MM.1S (cell line): ENCODE results near the gene OGFR.

Experiments used
- DNase-seq: peaks from one replicate; pipeline ENCODE4 v3.0.0-alpha.2; 2015
- H2AFZ ChIP-seq: fragments of 300-600 bp; sonication (generic); 2 replicates; pipeline ENCODE4 v1.6.0; 2016; ENCODE audit warnings: antibody characterized with exemption, low read length
- H3F3A ChIP-seq: fragments of 300-600 bp; sonication (generic); 2 replicates; pipeline ENCODE4 v1.6.1; 2016; ENCODE audit warnings: mild to moderate bottlenecking, antibody characterized with exemption, low read length, moderate library complexity, mixed read lengths; ENCODE audit not compliant: insufficient read depth
- H3K27ac ChIP-seq: fragments of 300-600 bp; sonication (generic); 2 replicates; pipeline ENCODE4 v1.5.1; 2016; ENCODE audit warnings: mild to moderate bottlenecking, low read length
- H3K27me3 ChIP-seq: fragments of 300-600 bp; sonication (generic); replicated peaks from 2 replicates; pipeline ENCODE4 v1.6.0; 2016; ENCODE audit warnings: low read length; ENCODE audit not compliant: insufficient read depth
- H3K36me3 ChIP-seq: fragments of 300-600 bp; sonication (generic); replicated peaks from 2 replicates; pipeline ENCODE4 v1.6.1; 2016; ENCODE audit warnings: mild to moderate bottlenecking, low read length, mixed read lengths; ENCODE audit not compliant: insufficient read depth
- H3K4me1 ChIP-seq: fragments of 300-600 bp; sonication (generic); 2 replicates; pipeline ENCODE4 v1.6.1; 2016; ENCODE audit warnings: low read length, mixed read lengths
- H3K4me2 ChIP-seq: fragments of 300-600 bp; sonication (generic); 2 replicates; pipeline ENCODE4 v1.6.0; 2016; ENCODE audit warnings: low read depth, low read length
- H3K4me3 ChIP-seq: fragments of 300-600 bp; sonication (generic); 2 replicates; pipeline ENCODE4 v1.5.1; 2016; ENCODE audit warnings: low read length, mixed read lengths
- H3K79me2 ChIP-seq: fragments of 300-600 bp; sonication (generic); 2 replicates; pipeline ENCODE4 v1.6.1; 2016; ENCODE audit warnings: mixed run types, low read length, mixed read lengths
- H3K9ac ChIP-seq: fragments of 300-600 bp; sonication (generic); 2 replicates; pipeline ENCODE4 v1.6.1; 2016; ENCODE audit warnings: low read length, mixed read lengths
- H3K9me2 ChIP-seq: fragments of 300-600 bp; sonication (generic); replicated peaks from 2 replicates; pipeline ENCODE4 v1.6.1; 2016; ENCODE audit warnings: mild to moderate bottlenecking, low read length, mixed read lengths; ENCODE audit not compliant: insufficient read depth
- H3K9me3 ChIP-seq: fragments of 300-600 bp; sonication (generic); replicated peaks from 2 replicates; pipeline ENCODE4 v1.6.1; 2016; ENCODE audit warnings: mild to moderate bottlenecking, low read length, mixed read lengths; ENCODE audit not compliant: insufficient read depth
- H4K20me1 ChIP-seq: fragments of 300-600 bp; sonication (generic); 2 replicates; pipeline ENCODE4 v1.6.1; 2016; ENCODE audit warnings: mild to moderate bottlenecking, low read length, moderate library complexity, mixed read lengths; ENCODE audit not compliant: insufficient read depth
- EZH2 ChIP-seq: fragments of 300-600 bp; sonication (generic); optimal IDR thresholded peaks from 2 replicates; pipeline ENCODE3; 2017; ENCODE audit warnings: low read depth, mild to moderate bottlenecking, antibody characterized with exemption, low read length, mixed read lengths
- EZH2phosphoT487 ChIP-seq: fragments of 300-600 bp; sonication (generic); IDR thresholded peaks from 2 replicates; pipeline ENCODE4 v1.6.1; 2018; ENCODE audit warnings: antibody characterized with exemption, low read length
- TF ChIP-seq, protein P1 (sequence below): fragments of 300-600 bp; sonication (generic); IDR thresholded peaks from 2 replicates; pipeline ENCODE4 v1.5.1; 2016; ENCODE audit warnings: antibody characterized with exemption, low read length, mixed read lengths

OGFR gene

DNA sequence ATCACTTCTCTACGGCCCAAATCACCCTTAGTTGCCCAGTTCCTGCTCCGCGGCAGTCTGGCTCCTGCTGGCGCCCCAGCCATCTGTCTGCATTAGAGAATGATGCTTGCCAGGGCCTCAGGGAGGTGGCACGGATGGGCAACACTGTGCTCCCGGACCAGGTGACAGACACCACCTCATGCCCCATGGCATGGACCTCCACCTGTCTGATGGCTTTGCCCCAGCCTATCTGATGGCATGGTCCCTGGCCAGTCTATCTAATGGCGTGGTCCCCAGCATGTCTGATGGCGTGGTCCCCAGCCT is 27.2 kb upstream of the OGFR start:
- Histone ChIP-seq H2AFZ (peak overlapping the region; percentile 25; the same call in 1 of the 2 replicates), H3K4me3 (no peak overlapping the region), H3K9me3 (no peaks in the 10 kb centered on the region), H3K79me2 (no peaks in the 10 kb centered on the region), H3K9ac (no peak overlapping the region), H3K27ac (no peak overlapping the region), H3K36me3 (no peaks in the 10 kb centered on the region), H4K20me1 (no peaks in the 10 kb centered on the region), H3F3A (no peaks in the 10 kb centered on the region), H3K4me1 (peaks cover 6% of the 10 kb centered on the region), H3K27me3 (peaks cover 83% of the 10 kb centered on the region), H3K9me2 (no peaks in the 10 kb centered on the region), H3K4me2 (0 out of 2 replicates have a peak overlapping the region, but pooled peaks have one; percentile 30)
- no peak for DNase-seq
- TF ChIP-seq, protein P1, sequence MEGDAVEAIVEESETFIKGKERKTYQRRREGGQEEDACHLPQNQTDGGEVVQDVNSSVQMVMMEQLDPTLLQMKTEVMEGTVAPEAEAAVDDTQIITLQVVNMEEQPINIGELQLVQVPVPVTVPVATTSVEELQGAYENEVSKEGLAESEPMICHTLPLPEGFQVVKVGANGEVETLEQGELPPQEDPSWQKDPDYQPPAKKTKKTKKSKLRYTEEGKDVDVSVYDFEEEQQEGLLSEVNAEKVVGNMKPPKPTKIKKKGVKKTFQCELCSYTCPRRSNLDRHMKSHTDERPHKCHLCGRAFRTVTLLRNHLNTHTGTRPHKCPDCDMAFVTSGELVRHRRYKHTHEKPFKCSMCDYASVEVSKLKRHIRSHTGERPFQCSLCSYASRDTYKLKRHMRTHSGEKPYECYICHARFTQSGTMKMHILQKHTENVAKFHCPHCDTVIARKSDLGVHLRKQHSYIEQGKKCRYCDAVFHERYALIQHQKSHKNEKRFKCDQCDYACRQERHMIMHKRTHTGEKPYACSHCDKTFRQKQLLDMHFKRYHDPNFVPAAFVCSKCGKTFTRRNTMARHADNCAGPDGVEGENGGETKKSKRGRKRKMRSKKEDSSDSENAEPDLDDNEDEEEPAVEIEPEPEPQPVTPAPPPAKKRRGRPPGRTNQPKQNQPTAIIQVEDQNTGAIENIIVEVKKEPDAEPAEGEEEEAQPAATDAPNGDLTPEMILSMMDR, result no peak
- TF ChIP-seq EZH2phosphoT487, result no peak
- no peak for TF ChIP-seq EZH2

DNA sequence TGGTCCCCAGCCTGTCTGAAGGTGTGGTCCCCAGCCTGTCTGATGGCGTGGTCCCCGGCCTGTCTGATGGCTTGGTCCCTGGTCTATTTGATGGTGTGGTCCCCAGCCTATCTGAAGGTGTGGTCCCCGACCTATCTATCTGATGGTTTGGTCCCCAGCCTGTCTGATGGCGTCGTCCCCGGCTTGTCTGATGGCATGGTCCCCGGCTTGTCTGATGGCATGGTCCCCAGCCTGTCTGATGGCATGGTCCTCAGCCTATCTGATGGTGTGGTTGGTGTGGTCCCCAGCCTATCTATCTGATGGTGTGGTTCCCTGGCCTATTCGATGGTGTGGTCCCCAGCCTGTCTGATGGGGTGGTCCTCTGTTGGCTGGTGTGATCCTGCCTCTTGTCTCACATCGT is 26.6 kb upstream of the OGFR start:
- Histone ChIP-seq H3K9me2 (no peaks in the 10 kb centered on the region), H3K79me2 (no peaks in the 10 kb centered on the region), H3K27ac (no peak overlapping the region), H3K9ac (no peak overlapping the region), H3K4me1 (peaks cover 6% of the 10 kb centered on the region), H2AFZ (no peak overlapping the region), H4K20me1 (no peaks in the 10 kb centered on the region), H3K9me3 (no peaks in the 10 kb centered on the region), H3K27me3 (peaks cover 83% of the 10 kb centered on the region), H3K4me2 (no peak overlapping the region), H3F3A (no peaks in the 10 kb centered on the region), H3K36me3 (no peaks in the 10 kb centered on the region), H3K4me3 (no peak overlapping the region)
- DNase-seq, result no peak
- TF ChIP-seq EZH2phosphoT487 (no peak), EZH2 (no peak)
- TF ChIP-seq, protein P1, result no peak

DNA sequence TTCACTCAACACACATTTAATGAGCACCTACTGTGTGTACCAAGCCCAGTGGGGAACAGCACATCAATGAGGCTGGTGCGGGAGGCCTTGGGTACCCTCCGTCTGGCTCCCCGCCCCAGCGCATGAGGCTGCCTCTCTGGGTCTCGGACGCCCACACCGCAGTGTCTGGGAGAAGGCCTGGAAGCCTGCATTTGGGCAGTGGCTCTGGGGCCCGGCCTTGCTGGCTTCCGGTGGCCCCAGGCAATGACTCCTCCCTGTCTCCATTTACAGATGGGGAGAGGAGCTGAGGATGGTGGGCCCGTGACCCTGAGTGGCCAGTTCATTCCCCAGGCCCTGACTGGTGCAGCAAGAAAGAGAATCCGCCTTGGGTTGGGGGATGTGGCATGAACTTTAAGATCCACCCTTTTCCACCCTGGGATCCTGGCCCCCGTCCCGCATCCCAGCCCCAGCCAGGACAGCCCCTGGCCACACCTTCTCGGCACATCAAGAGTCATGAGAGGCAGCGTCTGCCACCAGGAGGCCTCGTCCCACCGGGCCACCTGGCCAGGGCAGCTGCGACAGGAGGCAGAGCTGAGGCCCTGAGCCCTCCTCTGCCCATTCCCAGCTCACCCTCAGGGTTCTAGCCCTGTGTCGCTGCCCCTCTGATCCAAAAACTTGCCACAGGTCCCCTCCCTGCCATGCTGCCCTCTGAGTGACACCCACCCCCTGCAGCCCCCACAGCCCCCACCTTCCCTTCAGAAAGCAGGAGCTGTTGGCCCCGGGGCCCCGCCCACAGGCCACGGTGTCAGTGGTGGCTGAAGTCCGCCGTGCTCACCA is 25.8 kb upstream of the OGFR start:
- Histone ChIP-seq H3F3A (no peaks in the 10 kb centered on the region), H3K36me3 (no peaks in the 10 kb centered on the region), H2AFZ (no peak overlapping the region), H3K27me3 (peaks cover 83% of the 10 kb centered on the region), H3K4me2 (no peak overlapping the region), H4K20me1 (no peaks in the 10 kb centered on the region), H3K27ac (no peak overlapping the region), H3K9ac (no peak overlapping the region), H3K4me1 (peaks cover 6% of the 10 kb centered on the region), H3K79me2 (no peaks in the 10 kb centered on the region), H3K9me2 (no peaks in the 10 kb centered on the region), H3K9me3 (no peaks in the 10 kb centered on the region), H3K4me3 (no peak overlapping the region)
- no peak for DNase-seq
- TF ChIP-seq, protein P1, result no peak
- TF ChIP-seq EZH2phosphoT487 (no peak), EZH2 (no peak)
